Lung (tissue), 12 donors: ENCODE measurements around the gene ADAMTS2. TPM values are rescaled to one million over a fixed set of nuclear protein-coding genes. Genes with fewer than 3 reads are reported as not detected.
A peak's percentile ranks its signal among the peaks of the same experiment; 100 is the strongest.

Source experiments
- ATAC-seq: fragments of 200-7000 bp; cut with Tn5 transposase; one replicate; pipeline ENCODE4 v1.9.1; 2020; ENCODE audit warnings: moderate number of reproducible peaks; ENCODE audit not compliant: insufficient read depth, low FRiP score
- DNase-seq, 3 donors: peaks; one replicate each; pipeline ENCODE4 v3.0.0-alpha.2; 2013 to 2017
- H3K27ac ChIP-seq, 2 donors: one replicate each; pipeline ENCODE4 v1.5.1; 2013; ENCODE audit warnings: mild to moderate bottlenecking in 2 of 2, moderate library complexity in 2 of 2, control low read depth in 1 of 2, inconsistent platforms in 1 of 2, low read depth in 1 of 2, low read length in 1 of 2
- H3K27me3 ChIP-seq, 3 donors: one replicate each; pipeline ENCODE4 v1.5.1; 2013; ENCODE audit warnings: low read length in 2 of 3; ENCODE audit not compliant: control insufficient read depth in 3 of 3, insufficient read depth in 3 of 3
- H3K36me3 ChIP-seq, 4 donors: one replicate each; pipeline ENCODE4 v1.5.1; 2013; ENCODE audit warnings: low read length in 4 of 4, mild to moderate bottlenecking in 1 of 4, moderate library complexity in 1 of 4; ENCODE audit not compliant: control insufficient read depth in 4 of 4, insufficient read depth in 4 of 4
- H3K4me1 ChIP-seq, 5 donors: one replicate each; pipeline ENCODE4 v1.5.1; 2013; ENCODE audit warnings: low read length in 5 of 5, mild to moderate bottlenecking in 2 of 5, moderate library complexity in 1 of 5; ENCODE audit not compliant: control insufficient read depth in 5 of 5, insufficient read depth in 5 of 5
- H3K4me3 ChIP-seq: one replicate; pipeline ENCODE4 v1.5.1; 2013; ENCODE audit warnings: mild to moderate bottlenecking, control low read depth, moderate library complexity
- H3K9ac ChIP-seq, 2 donors: one replicate each; pipeline ENCODE4 v1.5.1; 2013; ENCODE audit warnings: low read length in 2 of 2, control low read depth in 1 of 2; ENCODE audit not compliant: insufficient read depth in 1 of 2
- H3K9me3 ChIP-seq, 4 donors: one replicate each; pipeline ENCODE4 v1.5.1; 2013; ENCODE audit warnings: low read length in 3 of 4, mild to moderate bottlenecking in 1 of 4, moderate library complexity in 1 of 4; ENCODE audit not compliant: control insufficient read depth in 4 of 4, insufficient read depth in 3 of 4
- WGBS, 2 donors: extraction: QIAGEN DNeasy Blood & Tissue Kit; methylation state at CpG; one replicate each; pipeline ENCODE4 v1.1.7; 2013; 5-methylcytosine and 5-hydroxymethylcytosine counted together
- polyA plus RNA-seq, 2 donors: library from polyadenylated mRNA; stranded (reverse); fragments of 200-250 nt; gene quantifications; one replicate each; pipeline ENCODE4 v1.2.1, GENCODE V29; 2013
- total RNA-seq, 2 donors: library from RNA; depleted of rRNA in 1 of 2; stranded (reverse); fragments of >200 nt in 1 of 2; gene quantifications; one replicate each; pipeline ENCODE4 v1.2.1, GENCODE V29; 2014 to 2021
- TF ChIP-seq, protein P1 (sequence below): IDR thresholded peaks from 2 replicates; pipeline ENCODE4 v1.5.1; 2012; ENCODE audit warnings: mild to moderate bottlenecking; ENCODE audit errors: control extremely low read depth, extremely low read depth
- donor health status: control.
- donor health status: control.
- donor health status: Bipolar disorder and iron deficiency.
- donor health status: healthy.
- donor health status: DM: yes; HTN: yes; CAD: no.

Gene ADAMTS2
- total and polyA plus RNA-seq, 4 donors, result 9.3 to 45.5 (median 28.7) TPM

DNA sequence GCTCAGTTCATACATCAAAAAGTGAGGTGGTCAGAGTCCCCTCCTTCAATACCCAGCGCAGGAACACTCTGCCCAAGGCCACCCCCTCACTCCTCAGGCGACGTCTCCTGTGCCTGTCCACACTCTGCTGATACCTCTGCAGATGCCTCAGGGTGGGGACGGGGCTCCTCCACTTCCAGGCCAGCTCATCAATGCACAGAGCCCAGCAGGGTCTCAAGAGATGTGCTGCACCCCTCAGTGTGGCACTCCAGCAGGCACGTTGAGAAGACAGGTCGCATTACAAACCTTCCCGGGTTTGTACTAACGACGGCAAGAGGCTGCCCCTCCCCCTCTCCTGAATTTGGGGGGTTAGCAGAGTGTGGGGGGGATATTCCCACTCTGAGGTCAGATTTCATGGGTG lies 156.6 kb downstream of the ADAMTS2 start:
- 67 to 77% methylated on average over 9 of the region's 9 CpGs for WGBS, 2 donors
- no peak overlapping the region for H3K4me3 ChIP-seq
- ATAC-seq (no peak), DNase-seq (no peak)
- no peak overlapping the region for H3K27ac ChIP-seq
- no peaks in the 10 kb centered on the region for H3K36me3 ChIP-seq
- TF ChIP-seq, protein P1, sequence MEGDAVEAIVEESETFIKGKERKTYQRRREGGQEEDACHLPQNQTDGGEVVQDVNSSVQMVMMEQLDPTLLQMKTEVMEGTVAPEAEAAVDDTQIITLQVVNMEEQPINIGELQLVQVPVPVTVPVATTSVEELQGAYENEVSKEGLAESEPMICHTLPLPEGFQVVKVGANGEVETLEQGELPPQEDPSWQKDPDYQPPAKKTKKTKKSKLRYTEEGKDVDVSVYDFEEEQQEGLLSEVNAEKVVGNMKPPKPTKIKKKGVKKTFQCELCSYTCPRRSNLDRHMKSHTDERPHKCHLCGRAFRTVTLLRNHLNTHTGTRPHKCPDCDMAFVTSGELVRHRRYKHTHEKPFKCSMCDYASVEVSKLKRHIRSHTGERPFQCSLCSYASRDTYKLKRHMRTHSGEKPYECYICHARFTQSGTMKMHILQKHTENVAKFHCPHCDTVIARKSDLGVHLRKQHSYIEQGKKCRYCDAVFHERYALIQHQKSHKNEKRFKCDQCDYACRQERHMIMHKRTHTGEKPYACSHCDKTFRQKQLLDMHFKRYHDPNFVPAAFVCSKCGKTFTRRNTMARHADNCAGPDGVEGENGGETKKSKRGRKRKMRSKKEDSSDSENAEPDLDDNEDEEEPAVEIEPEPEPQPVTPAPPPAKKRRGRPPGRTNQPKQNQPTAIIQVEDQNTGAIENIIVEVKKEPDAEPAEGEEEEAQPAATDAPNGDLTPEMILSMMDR, result no peak
- H3K4me1 ChIP-seq, result peaks cover 0 to 21% (median 0%) of the 10 kb centered on the region in 5 donors
- no peaks in the 10 kb centered on the region for H3K27me3 ChIP-seq
- H3K9ac ChIP-seq, result no peak overlapping the region
- no peaks in the 10 kb centered on the region for H3K9me3 ChIP-seq

DNA sequence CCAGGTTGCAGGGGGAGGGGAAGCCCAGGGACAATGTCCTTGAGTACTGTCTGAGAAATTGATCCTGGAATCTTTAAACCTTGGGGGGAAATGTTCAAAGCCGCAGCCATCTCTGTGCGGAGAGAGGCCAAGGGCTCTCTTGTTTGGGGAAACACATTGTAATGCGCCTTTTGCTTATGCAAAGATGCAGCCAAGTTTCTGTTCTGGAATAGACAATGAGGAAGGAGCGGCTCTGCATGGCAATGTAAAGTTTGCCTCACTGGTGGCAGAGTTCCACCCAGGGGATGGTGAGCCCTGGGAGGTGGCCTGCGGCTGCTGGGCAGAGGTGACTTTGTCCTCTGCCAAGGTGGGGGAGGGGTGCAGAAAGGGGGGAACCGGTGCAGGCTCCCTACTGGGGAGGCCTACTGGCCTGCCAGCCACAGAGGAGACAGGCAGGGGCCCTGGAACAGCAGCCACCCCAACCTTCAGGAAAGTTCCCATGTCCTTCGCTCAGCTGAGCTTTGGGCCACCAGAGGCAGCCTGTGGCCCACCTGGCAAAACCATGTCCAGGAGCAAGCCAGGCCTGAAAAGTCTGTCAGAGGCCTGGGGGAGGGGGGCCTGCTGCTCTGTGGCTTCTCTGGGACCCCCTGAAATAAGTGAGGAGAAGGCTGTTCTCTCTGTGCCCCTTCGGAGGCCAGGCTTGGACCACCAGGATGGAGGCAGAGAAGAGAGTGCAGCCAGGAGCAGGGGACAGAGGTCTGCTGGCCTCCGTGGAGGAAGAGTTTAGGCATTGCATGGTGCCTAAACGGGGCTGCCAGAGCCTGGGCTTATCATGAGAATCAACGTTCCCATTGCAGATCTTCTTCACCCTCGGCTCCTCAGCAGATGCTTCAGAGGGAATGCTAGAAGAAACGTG lies 157.3 kb downstream of the ADAMTS2 start:
- H3K9me3 ChIP-seq, result no peaks in the 10 kb centered on the region
- H3K4me1 ChIP-seq, result peaks cover 0 to 20% (median 0%) of the 10 kb centered on the region in 5 donors
- TF ChIP-seq, protein P1, result no peak
- ATAC-seq (no peak), DNase-seq (peak in 2 of 3 donors; percentile 63 to 70)
- H3K36me3 ChIP-seq, result no peaks in the 10 kb centered on the region
- no peak overlapping the region for H3K9ac ChIP-seq
- WGBS, 2 donors, result 79 to 89% methylated on average over 13 of the region's 13 CpGs
- H3K4me3 ChIP-seq, result no peak overlapping the region
- H3K27ac ChIP-seq, result no peak overlapping the region
- no peaks in the 10 kb centered on the region for H3K27me3 ChIP-seq

DNA sequence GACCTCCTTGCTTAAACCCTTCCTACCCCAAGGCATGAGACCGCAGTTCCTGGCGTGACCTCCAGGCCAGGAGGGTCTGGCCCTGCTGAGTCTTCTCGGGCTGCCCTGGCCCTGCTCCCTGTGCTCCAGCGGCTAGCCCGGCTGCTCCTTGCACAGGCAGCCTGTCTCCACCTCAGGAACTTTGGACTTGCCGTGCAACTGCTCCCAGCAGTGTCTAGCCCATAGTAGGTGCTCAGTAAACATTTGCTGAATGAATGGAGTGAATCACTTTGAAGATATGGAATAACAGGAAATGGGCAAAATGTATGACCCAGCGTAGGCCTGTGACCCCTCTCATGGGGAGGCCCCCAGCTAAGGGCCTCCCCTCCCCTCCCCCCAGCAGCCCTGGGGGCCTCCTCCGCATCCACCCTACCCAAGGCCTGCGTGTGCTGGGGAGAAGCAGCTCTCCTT lies 158.0 kb downstream of the ADAMTS2 start:
- H3K27ac ChIP-seq, result no peak overlapping the region
- TF ChIP-seq, protein P1, result no peak
- no peak for DNase-seq
- no peak overlapping the region for H3K4me3 ChIP-seq
- H3K27me3 ChIP-seq, result no peaks in the 10 kb centered on the region
- WGBS, 2 donors, result 80 to 86% methylated on average over 9 of the region's 9 CpGs
- no peak for ATAC-seq
- H3K4me1 ChIP-seq, result peaks cover 0 to 13% (median 0%) of the 10 kb centered on the region in 5 donors
- H3K36me3 ChIP-seq, result no peaks in the 10 kb centered on the region
- H3K9me3 ChIP-seq, result no peaks in the 10 kb centered on the region
- H3K9ac ChIP-seq, result no peak overlapping the region
